GM19025 (cell line): Measurements from ENCODE around the gene GLIS1.

Source experiments
- ATAC-seq: cut with Tn5 transposase; IDR thresholded peaks from one replicate; pipeline ENCODE4 v1.9.1; 2021; ENCODE audit warnings: mild to moderate bottlenecking, low read depth, moderate library complexity; ENCODE audit not compliant: unreplicated experiment

Gene GLIS1

GRCh38 chr1:53459321-53460175 lies 279.4 kb downstream of the GLIS1 start, which contains the start of gene DMRTB1:
Gene DMRTB1 (plus strand): TSS chr1:53459399. CDS start chr1:53459454, 55 bp downstream.
- no peak for ATAC-seq

- no peak for ATAC-seq
Measured at GRCh38 chr1:53458634-53459033, 280.3 kb downstream of the GLIS1 start.
